Measurements from ENCODE around the gene HK3. TPM values are rescaled to one million over a fixed set of nuclear protein-coding genes. Genes with fewer than 3 reads are reported as not detected.

Gene HK3
- total and polyA plus RNA-seq, 2 of the 8 experiments (the other 6 are each of a cell fraction or from before 2014, with no cell fraction given) = not detected

GRCh38 chr5:176850371-176851245 is 48.5 kb downstream of the HK3 start:
- no peak overlapping the region for H4K91ac ChIP-seq (replicated peaks; ENCODE audit: insufficient read length, low read length)
- H3K4ac ChIP-seq (replicated peaks; ENCODE audit: insufficient read length, low read depth, low read length) = no peak overlapping the region
- no peak for DNase-seq (ENCODE audit: low read depth in 1 of 2, low spot score in 2 of 2)
- no peak overlapping the region for H3K14ac ChIP-seq (ENCODE audit: insufficient read length)
- H3K79me2 ChIP-seq (ENCODE audit: control insufficient read depth in 1 of 2, insufficient read depth in 2 of 2, low read length in 2 of 2) = no peaks in the 10 kb centered on the region
- no peak overlapping the region for H3K23ac ChIP-seq (ENCODE audit: insufficient read length)
- no peaks in the 10 kb centered on the region for H3K79me1 ChIP-seq (ENCODE audit: low read depth, low read length)
- POLR2A ChIA-PET (ENCODE audit: partially characterized antibody) = interaction anchor here (0.6 to 1.3 kb wide), 2 partner anchors 10 to 201 kb away, joined by 3 read pairs; no protein-coding TSS in a partner anchor
- no peak overlapping the region for H3K27ac ChIP-seq (ENCODE audit: low read depth, low read length)
- CTCF ChIA-PET (ENCODE audit: partially characterized antibody) = interaction anchor here (0.7 to 1.5 kb wide), 3 partner anchors 8 to 180 kb away, joined by 3 read pairs; no protein-coding TSS in a partner anchor
- H4K5ac ChIP-seq (ENCODE audit: insufficient read length, low read depth, low read length) = no peak overlapping the region
- H2BK5ac ChIP-seq (ENCODE audit: low read depth, low read length) = no peak overlapping the region
- no peak overlapping the region for H3K18ac ChIP-seq (ENCODE audit: extremely low read depth, low read length)
- no peaks in the 10 kb centered on the region for H3K36me3 ChIP-seq (ENCODE audit: control insufficient read depth in 2 of 4, insufficient read depth in 4 of 4, low read length in 3 of 4)
- no peak overlapping the region for H2BK15ac ChIP-seq (ENCODE audit: low read length)
- H3K27me3 ChIP-seq (replicated peaks in 1 of 4; ENCODE audit: control insufficient read depth in 3 of 4, extremely low read depth in 1 of 4, insufficient read depth in 3 of 4, low read length in 3 of 4) = no peaks in the 10 kb centered on the region
- no peak for TF ChIP-seq YY1 (IDR thresholded peaks at IDR 0.05; ENCODE audit: low read depth, low read length)
- no peak for TF ChIP-seq EZH2 (IDR thresholded peaks at IDR 0.05; ENCODE audit: low read depth, low read length, severe bottlenecking)
- TF ChIP-seq TCF12 (IDR thresholded peaks at IDR 0.05; ENCODE audit: low read depth, low read length) = no peak
- no peak for TF ChIP-seq SAP30 (IDR thresholded peaks at IDR 0.05; ENCODE audit: insufficient read depth, insufficient replicate concordance, low read length)
- TF ChIP-seq CBX5 (IDR thresholded peaks at IDR 0.05; ENCODE audit: low read depth, low read length) = no peak
- no peak for TF ChIP-seq E2F6 (IDR thresholded peaks at IDR 0.05)
- no peak for TF ChIP-seq POLR2AphosphoS5 (IDR thresholded peaks at IDR 0.05; ENCODE audit: low read depth, low read length)
- no peak for TF ChIP-seq PHF8 (conservative IDR thresholded peaks at IDR 0.05; ENCODE audit: low read depth, low read length)
- TF ChIP-seq POLR2A (IDR thresholded peaks at IDR 0.05; ENCODE audit: control extremely low read depth in 1 of 2, low read depth in 2 of 2, low read length in 2 of 2) = no peak
- H2BK20ac ChIP-seq (ENCODE audit: low read length) = no peak overlapping the region
- H3K4me3 ChIP-seq (ENCODE audit: extremely low read depth in 1 of 4, insufficient read depth in 2 of 4, low read depth in 3 of 4, low read length in 4 of 4) = no peak overlapping the region
- no peak overlapping the region for H3K9ac ChIP-seq (replicated peaks in 1 of 4; ENCODE audit: extremely low read depth in 1 of 4, low read depth in 3 of 4, low read length in 3 of 4)
- H3K4me1 ChIP-seq (replicated peaks in 1 of 4; ENCODE audit: control insufficient read depth in 3 of 4, insufficient read depth in 4 of 4, low read length in 3 of 4) = peaks cover 0 to 10% (median 6%) of the 10 kb centered on the region in 4 experiments; a peak in 4 of 7 replicates
- H2AK5ac ChIP-seq (ENCODE audit: low read depth, low read length) = no peak overlapping the region
- 85% methylated on average over 11 of the region's 21 CpGs; no CpG with 5 or more reads in 1 of the 2 experiments for WGBS, 2 experiments (ENCODE audit: extremely low coverage in 1 of 2, insufficient coverage in 1 of 2, insufficient read length in 1 of 2, insufficient replicate concordance in 2 of 2, low coverage in 1 of 2, low lambda C conversion rate in 2 of 2, missing lambda C conversion rate in 1 of 2)
- no peak overlapping the region for H3K4me2 ChIP-seq (ENCODE audit: insufficient read depth in 1 of 2, low read depth in 2 of 2, low read length in 2 of 2)
- no peak overlapping the region for H4K8ac ChIP-seq (ENCODE audit: extremely low read depth, insufficient read depth, low read length)
- H3K56ac ChIP-seq (replicated peaks; ENCODE audit: insufficient read length, low read depth, low read length) = no peak overlapping the region
- H3K9me3 ChIP-seq (ENCODE audit: insufficient read depth in 2 of 2, low read depth in 1 of 2, low read length in 1 of 2) = no peaks in the 10 kb centered on the region
- H3K23me2 ChIP-seq (ENCODE audit: low read depth, low read length) = no peaks in the 10 kb centered on the region
- FAIRE-seq = no peak
- H2BK12ac ChIP-seq (ENCODE audit: low read depth, low read length) = no peak overlapping the region
- H4K20me1 ChIP-seq (replicated peaks in 1 of 2; ENCODE audit: control insufficient read depth in 1 of 2, insufficient read depth in 2 of 2, low read length in 2 of 2) = peaks cover 1 to 5% of the 10 kb centered on the region in 2 experiments
- no peak overlapping the region for H2BK120ac ChIP-seq (replicated peaks; ENCODE audit: low read depth, low read length)
- H2AFZ ChIP-seq (ENCODE audit: low read length) = no peak overlapping the region

Measured in H1 (cell line).